CD4-positive, CD25-positive, alpha-beta regulatory T cell (primary cell): ENCODE results near the gene BSN. TPM values are rescaled to one million over a fixed set of nuclear protein-coding genes. Genes with fewer than 3 reads are reported as not detected.
"Not testable (repeated sequence)": the region's sequence is repeated elsewhere in the genome, so short reads cannot be mapped to it uniquely, and the experiment has no call there.

Source experiments
- ATAC-seq, 2 donors: fragments of 150-1000 bp; cut with Tn5 transposase; one replicate each; pipeline ENCODE4 v1.10.0; 2021; ENCODE audit warnings: low read depth in 2 of 2, moderate number of reproducible peaks in 2 of 2, moderate library complexity in 1 of 2
- DNase-seq, 3 donors: peaks; one replicate each; pipeline versions ENCODE4 v3.0.0 to v3.0.0-alpha.2; 2012 to 2022; ENCODE audit warnings: mixed read lengths in 1 of 3
- H3K27ac ChIP-seq: one replicate; pipeline ENCODE4 v1.7.0; 2013; ENCODE audit warnings: mild to moderate bottlenecking, low read length; ENCODE audit not compliant: insufficient read depth, poor library complexity, severe bottlenecking
- H3K27me3 ChIP-seq: one replicate; pipeline ENCODE4 v1.7.0; 2013; ENCODE audit warnings: low read length; ENCODE audit not compliant: control insufficient read depth, insufficient read depth
- H3K36me3 ChIP-seq: one replicate; pipeline ENCODE4 v1.7.0; 2013; ENCODE audit warnings: mild to moderate bottlenecking, low read length, moderate library complexity; ENCODE audit not compliant: control insufficient read depth, insufficient read depth
- H3K4me1 ChIP-seq: 2 replicates; pipeline ENCODE4 v1.7.0; 2013; ENCODE audit warnings: mild to moderate bottlenecking, low read length; ENCODE audit not compliant: insufficient read depth, control insufficient read depth, poor library complexity, severe bottlenecking
- H3K4me3 ChIP-seq: one replicate; pipeline ENCODE4 v1.7.0; 2013; ENCODE audit warnings: low read depth, mild to moderate bottlenecking, low read length, moderate library complexity
- H3K9me3 ChIP-seq, 2 experiments: 1 replicate in 1 of 2; 2 replicates in 1 of 2; pipeline ENCODE4 v1.7.0; 2013; ENCODE audit warnings: low read length in 2 of 2, mild to moderate bottlenecking in 1 of 2, moderate library complexity in 1 of 2; ENCODE audit not compliant: control insufficient read depth in 2 of 2
- H3K27ac Mint-ChIP-seq, 3 donors: one replicate each; pipeline ENCODE4 v1.8.0; 2020 to 2022; ENCODE audit warnings: mild to moderate bottlenecking in 3 of 3, mixed read lengths in 3 of 3, moderate library complexity in 2 of 3
- H3K27me3 Mint-ChIP-seq: one replicate; pipeline ENCODE4 v1.8.0; 2022; ENCODE audit warnings: mild to moderate bottlenecking, mixed read lengths
- H3K36me3 Mint-ChIP-seq: one replicate; pipeline ENCODE4 v1.8.0; 2020; ENCODE audit warnings: mixed read lengths
- H3K4me1 Mint-ChIP-seq, 4 donors: one replicate each; pipeline ENCODE4 v1.8.0; 2020 to 2022; ENCODE audit warnings: mixed read lengths in 4 of 4, mild to moderate bottlenecking in 1 of 4
- H3K4me3 Mint-ChIP-seq, 4 donors: one replicate each; pipeline ENCODE4 v1.8.0; 2020 to 2022; ENCODE audit warnings: mild to moderate bottlenecking in 4 of 4, mixed read lengths in 4 of 4, moderate library complexity in 3 of 4
- H3K9me3 Mint-ChIP-seq, 7 donors: one replicate each; pipeline ENCODE4 v1.8.0; 2020 to 2022; ENCODE audit warnings: mixed read lengths in 7 of 7, mild to moderate bottlenecking in 3 of 7, moderate library complexity in 2 of 7
- polyA plus RNA-seq, 4 donors: library from polyadenylated mRNA; unstranded; fragments of 300-500 nt; fragmentation: Illumina TruSeq; gene quantifications; one replicate each; pipeline ENCODE4 v1.2.3, GENCODE V29; 2021
- total RNA-seq: library from RNA; stranded (reverse); gene quantifications from one replicate; pipeline ENCODE4 v1.2.3, GENCODE V29; 2022

The BSN gene
- total and polyA plus RNA-seq, 5 donors from 2014 or later, result 0.12 TPM; not detected in 4

- Histone ChIP-seq H3K4me1 (peaks cover 20% of the 10 kb centered on the region), H3K36me3 (peaks cover 44% of the 10 kb centered on the region)
- peak overlapping the region in 1 of 4 donors; percentile 38 for H3K4me3 Mint-ChIP-seq
- ATAC-seq, H3K9me3 Mint-ChIP-seq, H3K27me3 ChIP-seq, H3K4me3 ChIP-seq, DNase-seq, H3K9me3 ChIP-seq, H3K27ac Mint-ChIP-seq, H3K27ac ChIP-seq: not testable (repeated sequence)
- H3K27me3 Mint-ChIP-seq, result peaks cover 13% of the 10 kb centered on the region
- H3K36me3 Mint-ChIP-seq, result peaks cover 11% of the 10 kb centered on the region
- H3K4me1 Mint-ChIP-seq, result peaks cover 4 to 25% (median 9%) of the 10 kb centered on the region in 4 donors
These were observed 130.2 kb downstream of the BSN start for GRCh38 chr3:49684453-49684852.

- not testable (repeated sequence) for H3K9me3 Mint-ChIP-seq, H3K4me3 ChIP-seq, H3K27ac Mint-ChIP-seq, H3K36me3 Mint-ChIP-seq, H3K9me3 ChIP-seq, DNase-seq, ATAC-seq, H3K27me3 ChIP-seq, H3K27ac ChIP-seq
- Histone ChIP-seq H3K36me3 (peaks cover 38% of the 10 kb centered on the region), H3K4me1 (peaks cover 25% of the 10 kb centered on the region)
- Mint-ChIP-seq H3K4me3 (peak overlapping the region in 2 of 4 donors; percentile 38 to 85), H3K27me3 (peaks cover 16% of the 10 kb centered on the region), H3K4me1 (peaks cover 0 to 27% (median 12%) of the 10 kb centered on the region in 4 donors)
These were observed 130.8 kb downstream of the BSN start for GRCh38 chr3:49685103-49685502.

GRCh38 chr3:49685846-49686245 lies 131.6 kb downstream of the BSN start:
- not testable (repeated sequence) for H3K4me3 ChIP-seq, H3K36me3 Mint-ChIP-seq, H3K27me3 ChIP-seq, H3K27ac Mint-ChIP-seq, ATAC-seq, H3K27ac ChIP-seq, H3K9me3 ChIP-seq, H3K9me3 Mint-ChIP-seq, DNase-seq
- peaks cover 4 to 34% (median 17%) of the 10 kb centered on the region in 4 donors for H3K4me1 Mint-ChIP-seq
- peak overlapping the region in 1 of 4 donors; percentile 85 for H3K4me3 Mint-ChIP-seq
- Histone ChIP-seq H3K36me3 (peaks cover 31% of the 10 kb centered on the region), H3K4me1 (peaks cover 32% of the 10 kb centered on the region)
- H3K27me3 Mint-ChIP-seq, result peaks cover 16% of the 10 kb centered on the region

- DNase-seq, result peak in 2 of 3 donors; percentile 29 to 42
- not testable (repeated sequence) for H3K4me3 ChIP-seq, ATAC-seq
These were observed 132.1 kb downstream of the BSN start for GRCh38 chr3:49686346-49686745.

DNA sequence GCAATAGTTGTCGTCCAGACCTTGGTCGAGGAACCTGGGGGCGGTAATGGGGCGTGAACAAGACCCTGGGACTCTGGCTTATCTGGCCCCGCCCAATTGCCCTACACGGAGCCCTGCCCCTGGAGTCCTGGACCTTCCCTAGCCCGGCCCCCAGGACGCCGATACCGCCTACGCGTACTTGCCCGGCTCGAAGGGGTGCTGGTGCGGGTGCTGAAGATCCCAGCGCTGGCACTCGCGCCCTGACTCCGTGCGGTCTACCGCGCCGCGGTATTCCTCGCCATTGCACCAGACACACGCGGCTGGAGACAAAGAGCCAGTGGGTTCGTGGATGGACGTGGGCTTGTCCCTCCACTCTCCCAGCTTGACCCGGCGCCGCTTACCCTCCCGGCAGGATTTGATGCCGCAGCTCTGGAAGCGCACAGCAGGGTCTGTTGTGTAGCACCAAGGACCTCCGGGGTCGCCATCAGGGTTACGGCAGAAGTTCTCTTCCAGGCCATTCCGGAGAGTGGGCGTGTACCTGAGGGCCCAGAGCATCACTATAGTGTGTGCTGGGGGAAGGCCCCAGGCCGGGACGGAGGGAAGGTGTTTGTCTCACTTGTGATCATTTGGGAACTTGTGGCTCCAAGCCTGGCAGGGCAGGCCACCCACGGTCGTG lies 132.6 kb downstream of the BSN start:
- not testable (repeated sequence) for ATAC-seq, H3K9me3 ChIP-seq, H3K27ac Mint-ChIP-seq, H3K27ac ChIP-seq, H3K4me3 ChIP-seq, H3K27me3 ChIP-seq, H3K9me3 Mint-ChIP-seq, H3K36me3 Mint-ChIP-seq
- DNase-seq, result peak in 2 of 3 donors; percentile 34 to 40
- peaks cover 16% of the 10 kb centered on the region for H3K27me3 Mint-ChIP-seq
- H3K4me3 Mint-ChIP-seq, result peak overlapping the region; percentile 54 to 71 (median 62)
- H3K4me1 Mint-ChIP-seq, result peaks cover 4 to 42% (median 19%) of the 10 kb centered on the region in 4 donors
- H3K36me3 ChIP-seq, result peaks cover 21% of the 10 kb centered on the region
- peaks cover 36% of the 10 kb centered on the region for H3K4me1 ChIP-seq

More at GRCh38 chr3:49686346-49686745, 132.1 kb downstream of the BSN start:
- Histone ChIP-seq H3K4me1 (peaks cover 36% of the 10 kb centered on the region), H3K36me3 (peaks cover 26% of the 10 kb centered on the region)
- H3K9me3 ChIP-seq, H3K9me3 Mint-ChIP-seq, H3K27me3 ChIP-seq, H3K27ac Mint-ChIP-seq, H3K27ac ChIP-seq, H3K36me3 Mint-ChIP-seq: not testable (repeated sequence)
- Mint-ChIP-seq H3K4me3 (peak overlapping the region in 3 of 4 donors; percentile 64 to 82 (median 71)), H3K27me3 (peaks cover 16% of the 10 kb centered on the region), H3K4me1 (peaks cover 4 to 39% (median 19%) of the 10 kb centered on the region in 4 donors)

- H3K4me3 ChIP-seq, H3K27me3 ChIP-seq, H3K36me3 Mint-ChIP-seq, ATAC-seq, H3K9me3 ChIP-seq, DNase-seq, H3K9me3 Mint-ChIP-seq, H3K27ac ChIP-seq, H3K27ac Mint-ChIP-seq: not testable (repeated sequence)
- H3K4me3 Mint-ChIP-seq, result peak overlapping the region in 3 of 4 donors; percentile 54 to 64 (median 60)
- peaks cover 16% of the 10 kb centered on the region for H3K27me3 Mint-ChIP-seq
- H3K4me1 Mint-ChIP-seq, result peaks cover 4 to 43% (median 21%) of the 10 kb centered on the region in 4 donors
- Histone ChIP-seq H3K4me1 (peaks cover 36% of the 10 kb centered on the region), H3K36me3 (peaks cover 15% of the 10 kb centered on the region)
These were observed 133.1 kb downstream of the BSN start for GRCh38 chr3:49687424-49687795.

GRCh38 chr3:49688338-49689045 lies 134.2 kb downstream of the BSN start:
- DNase-seq, H3K36me3 Mint-ChIP-seq, ATAC-seq, H3K9me3 ChIP-seq, H3K9me3 Mint-ChIP-seq, H3K36me3 ChIP-seq, H3K27me3 ChIP-seq: not testable (repeated sequence)
- Histone ChIP-seq H3K27ac (peak overlapping the region; percentile 74), H3K4me3 (peak overlapping the region; percentile 77), H3K4me1 (peaks cover 36% of the 10 kb centered on the region)
- Mint-ChIP-seq H3K4me1 (peaks cover 7 to 47% (median 25%) of the 10 kb centered on the region in 4 donors), H3K27me3 (peaks cover 16% of the 10 kb centered on the region), H3K4me3 (peak overlapping the region; percentile 96 to 98 (median 98)), H3K27ac (peak overlapping the region in 2 of 3 donors; percentile 94 to 95)
